Thyroid gland (tissue), 4 donors: ENCODE results near the gene RNU2-63P. TPM values are rescaled to one million over a fixed set of nuclear protein-coding genes. Genes with fewer than 3 reads are reported as not detected.

Experiments
- DNase-seq, 2 donors: peaks; one replicate each; pipeline ENCODE4 v3.0.0-alpha.2; 2019
- H3K27ac ChIP-seq, 3 donors: fragments of 200-600 bp; sonication (generic); 1 replicate in 2 of 3; 2 replicates in 1 of 3; pipeline ENCODE4 v1.5.1; 2016 to 2019; ENCODE audit warnings: mild to moderate bottlenecking in 1 of 3, moderate library complexity in 1 of 3
- H3K27me3 ChIP-seq: fragments of 200-600 bp; sonication (generic); one replicate; pipeline ENCODE4 v1.5.1; 2019
- H3K36me3 ChIP-seq, 2 donors: fragments of 200-600 bp; sonication (generic); one replicate each; pipeline ENCODE4 v1.5.1; 2016 to 2019
- H3K4me1 ChIP-seq, 2 donors: fragments of 200-600 bp; sonication (generic); one replicate each; pipeline ENCODE4 v1.5.1; 2017 to 2019
- H3K4me3 ChIP-seq, 3 donors: fragments of 200-600 bp; sonication (generic); replicated peaks in 1 of 3; 1 replicate in 2 of 3; 2 replicates in 1 of 3; pipeline ENCODE4 v1.5.1; 2016; ENCODE audit warnings: mild to moderate bottlenecking in 1 of 3
- H3K9me3 ChIP-seq: fragments of 200-600 bp; sonication (generic); one replicate; pipeline ENCODE4 v1.5.1; 2017
- POLR2A ChIP-seq, 2 donors: fragments of 450-650 bp; IDR thresholded peaks; one replicate each; pipeline ENCODE4 v1.6.1; 2017; ENCODE audit warnings: antibody characterized with exemption in 2 of 2, mild to moderate bottlenecking in 2 of 2, moderate library complexity in 1 of 2
- WGBS, 2 donors: methylation state at CpG; one replicate each; pipeline ENCODE4 v1.1.5; 2017; 5-methylcytosine and 5-hydroxymethylcytosine counted together
- intact Hi-C: fragments of 100-400 bp; cut with DNase I; formaldehyde crosslinking; loops from one replicate; pipeline ENCODE4 v1.15.1; 2023
- total RNA-seq, 4 donors: library from RNA; depleted of rRNA; stranded (reverse); fragments of >200 nt; gene quantifications; one replicate each; pipeline ENCODE4 v1.2.3, GENCODE V29; 2016
- TF ChIP-seq, protein P1 (sequence below), 6 experiments: fragments of 200-600 bp in 3 of 6; fragments of 450-650 bp in 3 of 6; sonication (generic) in 3 of 6; IDR thresholded peaks; one replicate each; pipeline ENCODE4 v1.5.1; 2016 to 2019; ENCODE audit warnings: antibody characterized with exemption in 6 of 6, mild to moderate bottlenecking in 2 of 6, inconsistent platforms in 1 of 6, moderate library complexity in 1 of 6

The RNU2-63P gene
- total RNA-seq, result not detected

DNA sequence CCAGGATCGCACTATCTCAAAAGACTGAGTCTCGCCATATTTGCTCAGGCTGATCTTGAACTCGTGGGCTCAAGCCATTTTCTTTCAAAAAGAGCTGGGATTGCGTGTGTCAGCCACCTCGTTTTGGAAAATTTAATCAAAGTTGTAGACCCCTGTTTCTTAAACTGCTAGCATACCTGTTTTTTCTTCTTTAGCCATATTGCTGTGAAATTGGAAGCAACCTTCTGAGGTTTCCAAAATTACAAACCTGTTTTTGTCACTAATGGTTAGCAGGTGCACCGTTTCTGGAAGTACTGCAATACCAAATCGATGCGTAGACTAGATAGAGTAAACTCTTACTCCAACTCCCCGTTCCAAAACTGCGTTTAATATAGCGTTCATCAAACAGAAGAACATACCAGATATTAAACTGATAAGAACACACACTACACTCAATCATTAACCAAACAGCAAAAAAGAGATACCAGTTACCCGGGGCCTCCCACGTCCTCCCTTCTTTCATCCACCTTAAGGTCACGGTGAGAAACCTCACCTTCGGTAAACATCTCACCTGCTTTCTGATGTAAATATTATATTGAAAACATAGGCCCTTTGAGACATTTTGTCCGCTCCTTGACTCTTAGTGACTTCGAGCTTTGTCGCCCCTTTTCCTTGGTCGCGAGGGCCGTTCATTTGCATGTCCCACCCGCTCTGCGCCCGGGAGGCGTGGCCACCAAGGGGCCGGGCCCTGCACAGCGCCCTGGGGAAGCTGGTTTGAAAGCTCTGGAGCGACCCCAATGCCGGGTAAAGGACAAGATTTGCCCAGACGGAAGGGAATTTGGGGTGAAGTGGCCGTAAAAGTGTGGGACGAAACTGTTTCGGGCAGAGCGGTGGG, at the start of gene RNU2-63P:
Gene RNU2-63P, minus strand, starts transcription at position 462 of the 874 bp plus-strand sequence.
- 11 to 13% methylated on average over 33 of the region's 34 CpGs for WGBS, 2 donors
- DNase-seq, result peak; percentile 66 to 79

DNA sequence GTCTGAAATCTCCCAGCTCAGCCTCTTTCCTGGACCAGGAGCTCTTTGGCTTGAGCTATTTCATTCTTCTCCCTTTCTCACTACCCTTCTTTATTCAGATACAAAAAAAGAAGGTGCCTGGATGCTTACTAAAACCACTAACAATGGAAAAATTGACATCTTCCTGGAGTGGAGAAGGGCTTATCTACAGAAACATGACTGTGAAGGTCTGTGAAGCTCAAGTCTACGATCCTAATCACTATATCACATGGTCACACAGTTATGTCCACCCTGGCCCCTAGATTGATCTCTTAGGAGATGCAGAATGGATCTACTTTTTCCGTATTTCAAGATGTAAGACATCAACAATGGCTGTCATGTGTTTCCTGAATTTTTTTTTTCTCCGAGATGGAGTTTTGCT, 44.9 kb upstream of the RNU2-63P start:
- Histone ChIP-seq H3K27me3 (no peaks in the 10 kb centered on the region), H3K4me1 (peaks cover 0 to 1% of the 10 kb centered on the region in 2 donors), H3K4me3 (no peak overlapping the region), H3K36me3 (no peaks in the 10 kb centered on the region), H3K9me3 (no peaks in the 10 kb centered on the region), H3K27ac (no peak overlapping the region)
- DNase-seq, result no peak
- intact Hi-C loops, result loop anchor here (2.0 kb wide), 1 partner anchor 100 kb away; no protein-coding TSS in a partner anchor
- 87 to 97% methylated on average over 3 of the region's 3 CpGs for WGBS, 2 donors
- no peak for TF ChIP-seq POLR2A (IDR thresholded peaks at IDR 0.05)
- TF ChIP-seq, protein P1, sequence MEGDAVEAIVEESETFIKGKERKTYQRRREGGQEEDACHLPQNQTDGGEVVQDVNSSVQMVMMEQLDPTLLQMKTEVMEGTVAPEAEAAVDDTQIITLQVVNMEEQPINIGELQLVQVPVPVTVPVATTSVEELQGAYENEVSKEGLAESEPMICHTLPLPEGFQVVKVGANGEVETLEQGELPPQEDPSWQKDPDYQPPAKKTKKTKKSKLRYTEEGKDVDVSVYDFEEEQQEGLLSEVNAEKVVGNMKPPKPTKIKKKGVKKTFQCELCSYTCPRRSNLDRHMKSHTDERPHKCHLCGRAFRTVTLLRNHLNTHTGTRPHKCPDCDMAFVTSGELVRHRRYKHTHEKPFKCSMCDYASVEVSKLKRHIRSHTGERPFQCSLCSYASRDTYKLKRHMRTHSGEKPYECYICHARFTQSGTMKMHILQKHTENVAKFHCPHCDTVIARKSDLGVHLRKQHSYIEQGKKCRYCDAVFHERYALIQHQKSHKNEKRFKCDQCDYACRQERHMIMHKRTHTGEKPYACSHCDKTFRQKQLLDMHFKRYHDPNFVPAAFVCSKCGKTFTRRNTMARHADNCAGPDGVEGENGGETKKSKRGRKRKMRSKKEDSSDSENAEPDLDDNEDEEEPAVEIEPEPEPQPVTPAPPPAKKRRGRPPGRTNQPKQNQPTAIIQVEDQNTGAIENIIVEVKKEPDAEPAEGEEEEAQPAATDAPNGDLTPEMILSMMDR (IDR thresholded peaks at IDR 0.05), result no peak

More for the DNA sequence above, at the start of gene RNU2-63P:
- Histone ChIP-seq H3K9me3 (no peaks in the 10 kb centered on the region), H3K4me1 (peaks cover 0 to 6% of the 10 kb centered on the region in 2 donors), H3K4me3 (peak within 1 kb of the TSS; percentile 29 to 47 (median 38)), H3K36me3 (no peaks in the 10 kb centered on the region), H3K27me3 (no peaks in the 10 kb centered on the region), H3K27ac (peak within 1 kb of the TSS; percentile 38 to 90 (median 73))
- intact Hi-C loops, result no loop called here
- TF ChIP-seq, protein P1 (IDR thresholded peaks at IDR 0.05), result no peak
- TF ChIP-seq POLR2A (IDR thresholded peaks at IDR 0.05), result peak in 1 of 2 donors; percentile 70

DNA sequence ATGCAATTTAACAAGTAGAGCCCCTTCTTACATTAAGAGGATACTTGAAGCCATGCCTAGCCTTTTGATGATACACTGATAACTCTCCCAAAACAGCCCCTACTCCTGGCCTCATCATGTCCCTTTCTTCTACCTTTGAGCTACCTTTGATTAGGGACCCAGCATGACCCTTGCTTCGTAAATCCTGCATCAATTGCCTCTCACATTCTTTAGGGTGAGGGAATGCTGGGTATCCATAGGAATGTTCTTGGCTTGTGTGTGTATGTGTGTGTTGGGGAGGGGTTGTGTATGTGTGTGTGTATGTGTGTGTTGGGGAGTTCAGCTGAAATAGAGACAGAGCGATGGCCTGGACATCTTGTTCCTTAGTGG, 44.5 kb upstream of the RNU2-63P start:
- intact Hi-C loops, result loop anchor here (2.0 kb wide), 1 partner anchor 100 kb away; no protein-coding TSS in a partner anchor
- Histone ChIP-seq H3K27ac (no peak overlapping the region), H3K4me3 (no peak overlapping the region), H3K4me1 (peaks cover 0 to 5% of the 10 kb centered on the region in 2 donors), H3K36me3 (no peaks in the 10 kb centered on the region), H3K9me3 (no peaks in the 10 kb centered on the region), H3K27me3 (no peaks in the 10 kb centered on the region)
- DNase-seq, result no peak
- TF ChIP-seq POLR2A (IDR thresholded peaks at IDR 0.05), result no peak
- TF ChIP-seq, protein P1 (IDR thresholded peaks at IDR 0.05), result no peak
- 67 to 79% methylated on average over 2 of the region's 2 CpGs for WGBS, 2 donors

DNA sequence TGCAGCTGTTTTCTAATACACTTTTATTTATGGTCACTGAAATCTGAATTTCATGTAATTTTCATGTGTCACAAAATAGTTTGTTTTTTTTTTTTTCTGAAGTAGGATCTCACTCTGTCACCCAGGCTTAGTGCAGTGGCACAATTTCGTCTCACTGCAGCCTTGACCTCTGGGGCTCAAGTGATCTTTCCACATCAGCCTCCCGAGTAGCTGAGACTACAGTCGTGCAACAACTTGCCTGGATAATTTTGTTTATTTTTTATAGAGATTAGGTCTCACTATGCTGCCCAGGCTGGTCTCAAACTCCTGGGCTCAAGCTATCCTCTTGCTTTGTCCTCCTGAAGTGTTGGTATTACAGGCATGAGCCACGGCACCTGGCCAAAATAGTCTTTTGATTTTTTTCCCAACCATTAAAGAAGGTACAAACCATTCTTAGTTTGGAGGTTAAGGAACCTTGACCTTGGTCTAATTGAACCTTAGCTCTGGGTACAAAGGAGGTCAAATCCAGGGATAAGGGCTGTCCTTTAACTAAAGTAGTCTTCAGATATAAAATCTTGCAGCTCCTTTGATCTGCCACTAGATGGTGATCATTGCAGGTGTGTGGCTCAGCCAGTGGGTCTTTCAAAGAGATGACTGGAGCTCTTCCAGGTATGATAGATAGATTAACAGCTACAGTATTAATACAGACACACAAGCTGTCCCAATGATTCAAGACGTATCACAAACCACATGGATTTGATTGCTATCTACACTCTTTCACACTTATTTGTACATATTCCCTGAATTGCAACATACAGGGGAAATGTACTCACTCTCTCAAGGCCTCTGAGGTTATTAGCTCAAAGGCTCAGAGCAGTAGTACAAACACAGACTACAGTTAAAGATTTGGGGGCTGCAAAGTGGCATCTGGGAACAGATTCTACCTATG, 43.9 kb upstream of the RNU2-63P start:
- peaks cover 0 to 6% of the 10 kb centered on the region in 2 donors for H3K4me1 ChIP-seq
- no peaks in the 10 kb centered on the region for H3K36me3 ChIP-seq
- no peak overlapping the region for H3K27ac ChIP-seq
- no peak overlapping the region for H3K4me3 ChIP-seq
- intact Hi-C loops, result loop anchor here (2.0 kb wide), 1 partner anchor 101 kb away; no protein-coding TSS in a partner anchor
- no peaks in the 10 kb centered on the region for H3K9me3 ChIP-seq
- peak in 1 of 2 donors; percentile 11 for DNase-seq
- H3K27me3 ChIP-seq, result no peaks in the 10 kb centered on the region
- WGBS, 2 donors, result 45 to 59% methylated on average over 5 of the region's 5 CpGs
- TF ChIP-seq, protein P1 (IDR thresholded peaks at IDR 0.05), result peak; percentile 55 to 78 (median 62)
- no peak for TF ChIP-seq POLR2A (IDR thresholded peaks at IDR 0.05)
